Amygdala (tissue), 56 donors: ENCODE measurements around the gene PAIP2.

Experiments used
- DNase-seq, 56 donors: peaks; one replicate each; lab custom pipeline; 2025; lab: John Stamatoyannopoulos, UW

Gene PAIP2

DNA sequence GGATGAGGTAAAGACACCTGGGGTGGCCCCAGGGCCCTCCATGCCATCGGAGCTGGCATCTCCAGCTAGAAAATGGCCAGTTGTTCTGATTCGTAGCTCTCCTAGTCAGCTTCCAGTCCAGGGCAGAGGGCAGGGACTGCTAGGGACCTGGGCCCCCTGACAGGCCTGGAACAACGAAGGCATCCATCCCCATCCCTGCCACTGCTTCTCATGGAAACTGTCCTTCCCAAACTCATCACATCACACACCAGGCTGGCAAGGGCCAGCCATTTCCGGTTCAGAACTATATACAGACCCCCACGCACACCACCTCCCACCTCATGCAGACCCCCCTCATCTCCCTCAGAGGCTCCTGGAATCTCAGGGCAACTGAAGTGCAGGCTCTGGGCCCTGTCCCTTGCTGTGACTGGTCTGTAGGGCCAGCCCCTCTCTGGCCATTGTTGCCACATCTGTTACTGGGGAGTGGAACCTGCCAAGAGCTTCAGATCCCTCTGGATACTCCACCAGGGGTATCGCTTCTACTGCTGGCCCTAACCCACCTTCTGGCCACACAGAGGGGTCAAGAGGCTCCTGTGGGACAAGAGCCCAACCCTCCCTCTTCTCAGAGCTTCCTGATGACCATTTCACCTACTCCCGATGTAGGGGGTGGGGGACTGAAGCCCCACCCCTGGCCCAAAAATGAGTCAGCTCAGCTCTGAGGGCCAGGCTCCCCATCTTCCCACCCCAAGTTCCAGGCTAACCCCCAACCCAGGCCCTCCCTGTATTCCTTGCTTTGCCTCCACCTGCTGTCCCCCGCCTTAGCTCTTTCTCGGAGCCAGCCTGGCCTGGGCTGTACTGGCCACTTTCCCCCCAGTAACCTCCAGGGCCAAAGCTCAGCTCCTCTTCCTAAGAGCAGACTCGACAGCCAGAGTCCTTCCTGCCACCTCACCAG, 49.2 kb downstream of the PAIP2 start:
- no peak for DNase-seq

DNA sequence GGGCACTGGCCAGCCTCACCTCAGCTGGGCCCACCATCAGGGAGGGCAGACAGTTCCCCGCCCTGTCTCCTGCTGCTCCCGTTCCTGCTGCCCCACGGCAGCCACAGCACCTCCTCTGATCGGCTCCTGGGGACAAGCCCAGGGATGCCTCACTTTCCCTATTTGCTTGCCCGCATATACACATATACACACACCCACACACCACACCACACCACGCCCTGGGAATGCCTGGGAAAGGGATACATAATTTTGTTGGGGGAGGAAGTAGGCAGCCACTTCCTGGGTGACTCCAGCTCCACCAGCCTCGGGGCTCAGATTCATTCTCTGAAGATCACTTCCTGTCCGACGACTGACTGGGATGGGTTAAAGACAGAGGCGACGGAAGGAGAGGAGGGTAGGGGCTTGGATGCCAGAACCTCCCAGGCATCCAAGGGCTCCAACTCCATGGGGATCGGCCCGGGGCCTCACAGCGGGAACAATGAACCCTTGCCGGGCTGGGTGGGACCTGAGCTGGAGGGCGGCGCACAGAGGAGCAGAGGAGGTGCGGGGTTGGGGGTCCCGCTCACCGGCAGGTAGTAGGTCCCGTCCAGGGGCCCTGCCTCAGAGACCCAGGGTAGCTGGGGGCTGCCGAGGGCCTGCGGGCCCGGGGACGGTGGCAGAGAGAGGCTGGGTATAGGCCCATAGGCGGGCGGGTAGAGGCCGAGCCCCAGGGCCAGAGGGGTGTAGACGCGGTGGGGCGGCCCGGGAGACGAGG, 50.1 kb downstream of the PAIP2 start:
- DNase-seq, result no peak

DNA sequence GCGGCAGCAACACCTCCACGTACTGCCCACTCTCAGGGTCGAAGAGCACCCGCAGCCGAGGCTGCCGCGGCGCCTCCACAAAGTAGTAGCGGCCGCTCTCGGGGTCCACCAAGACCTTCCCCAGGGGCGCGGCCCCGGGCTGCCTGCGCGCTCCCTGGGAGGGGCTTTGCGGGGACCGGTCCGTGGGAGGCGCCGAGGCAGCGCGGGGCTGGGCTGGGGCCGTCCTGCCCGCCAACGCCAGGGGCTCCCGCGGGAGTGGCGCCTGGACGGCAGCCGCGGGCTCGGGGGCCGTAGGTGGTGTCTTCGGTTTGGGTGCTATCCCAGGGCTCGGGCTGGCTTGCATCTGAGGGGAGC, 50.6 kb downstream of the PAIP2 start:
- DNase-seq, result no peak

- DNase-seq, result peak in 2 of 56 donors; percentile 14 to 17
These were observed 51.2 kb downstream of the PAIP2 start for GRCh38 chr5:139392678-139393496.

- DNase-seq, result no peak
These were observed 52.0 kb downstream of the PAIP2 start for GRCh38 chr5:139393497-139394122.

- DNase-seq, result peak in 8 of 56 donors; percentile 12 to 47 (median 25)
These were observed 52.5 kb downstream of the PAIP2 start for GRCh38 chr5:139394123-139394653.

GRCh38 chr5:139394654-139395566, 53.3 kb downstream of the PAIP2 start, which contains the start of gene PROB1:
TSS of gene PROB1 (minus strand) at chr5:139395104. CDS start at chr5:139395081, 23 bp downstream.
- DNase-seq, result peak in 2 of 56 donors; percentile 15 to 35

GRCh38 chr5:139395844-139396640, 54.4 kb downstream of the PAIP2 start:
- no peak for DNase-seq

DNA sequence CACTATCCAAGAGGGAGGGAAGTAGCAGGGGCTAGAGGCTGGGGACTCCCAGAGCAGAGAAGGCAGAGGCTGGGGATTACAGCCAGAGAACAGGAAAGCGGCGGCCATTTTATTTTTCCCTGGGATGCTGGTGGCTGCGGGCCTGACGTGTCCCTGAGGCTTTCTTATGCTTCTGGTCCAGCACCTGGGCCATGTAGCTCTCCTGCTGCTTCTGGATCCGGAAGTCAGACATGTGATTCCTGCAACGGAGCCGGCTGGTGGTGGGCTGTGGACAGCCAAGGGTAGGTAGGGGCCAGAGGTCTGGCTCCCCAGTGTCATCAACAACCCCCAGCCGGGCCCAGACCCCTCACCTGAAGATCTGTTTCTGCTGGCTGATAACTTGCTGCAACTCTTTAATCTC, 55.0 kb downstream of the PAIP2 start:
- DNase-seq, result no peak

- DNase-seq, result no peak
These were observed 56.3 kb downstream of the PAIP2 start for GRCh38 chr5:139397921-139398320.

- DNase-seq, result no peak
These were observed 58.0 kb downstream of the PAIP2 start for GRCh38 chr5:139399501-139400121.

DNA sequence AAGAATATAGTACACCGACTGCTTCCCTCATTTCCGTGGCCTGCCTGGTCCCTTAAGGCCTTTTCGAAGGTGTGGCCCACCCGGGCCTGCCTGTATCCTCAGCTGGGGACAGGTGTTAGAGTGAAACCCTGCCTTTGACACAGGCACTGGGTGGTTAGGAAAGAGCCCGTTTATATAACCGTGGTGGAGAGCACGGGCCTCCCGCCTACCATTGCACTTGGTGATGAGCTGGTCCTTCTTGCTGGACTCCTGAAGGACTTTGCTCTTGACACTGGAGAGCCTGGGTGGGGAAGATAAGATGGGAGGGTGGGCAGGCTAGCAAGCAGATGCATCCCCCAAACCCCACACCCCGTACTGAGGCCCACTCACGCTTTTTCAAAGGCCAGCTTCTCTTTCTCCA, 59.9 kb downstream of the PAIP2 start:
- no peak for DNase-seq

- DNase-seq, result no peak
These were observed 61.0 kb downstream of the PAIP2 start for GRCh38 chr5:139402561-139403158.

DNA sequence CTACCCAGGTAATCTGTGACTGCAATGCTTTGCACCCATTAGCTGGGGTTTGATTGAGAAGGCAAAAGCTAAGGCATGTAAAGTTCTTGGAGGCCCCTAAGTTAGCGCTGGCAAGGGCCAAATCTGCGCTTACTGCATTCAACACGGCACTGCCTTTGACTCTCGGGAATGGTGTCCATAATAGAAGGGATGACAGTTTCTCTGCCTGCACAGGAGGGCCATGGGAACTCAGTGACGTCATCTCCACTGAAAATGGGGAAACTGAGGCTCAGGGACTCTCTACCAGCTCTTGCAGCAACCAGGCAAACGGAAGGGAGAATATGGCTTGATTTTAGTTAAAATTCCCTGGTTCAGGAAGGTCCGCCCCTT, 61.7 kb downstream of the PAIP2 start:
- no peak for DNase-seq

DNA sequence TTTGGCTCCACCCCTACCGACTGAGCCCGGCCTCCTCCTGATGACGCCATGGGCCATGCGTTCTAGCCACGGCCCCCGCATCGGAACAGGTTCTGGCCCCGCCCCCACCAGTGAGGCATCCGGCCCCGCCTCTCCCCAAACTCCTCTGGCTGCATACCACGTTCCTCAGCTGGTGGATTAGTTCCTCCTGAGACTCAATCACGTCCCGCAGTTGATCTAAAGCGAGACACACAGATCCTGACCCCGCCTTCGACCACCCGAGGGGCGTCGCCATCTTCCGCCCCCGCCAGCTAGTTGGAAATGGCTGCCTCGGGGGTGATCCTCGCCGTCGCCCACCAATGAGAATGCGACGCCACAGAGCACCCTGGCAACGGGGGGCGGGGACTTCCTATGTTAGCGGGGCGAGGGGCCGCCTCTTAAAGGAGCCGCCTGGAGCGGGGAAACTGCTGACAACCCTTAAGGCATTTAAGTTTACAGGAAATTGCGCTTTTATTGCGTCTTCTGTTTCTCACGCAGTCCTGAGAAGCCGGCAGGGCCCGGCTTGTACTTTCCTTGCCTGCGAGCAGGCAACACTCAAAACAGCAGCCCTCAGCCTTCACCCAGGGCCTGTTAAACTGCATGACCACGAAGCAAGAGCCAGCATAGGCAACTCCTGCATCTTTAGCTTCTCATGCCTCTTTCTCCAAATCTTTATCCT, 62.3 kb downstream of the PAIP2 start, which contains the start of gene SPATA24:
SPATA24 (minus strand) TSS at position 303 of the 697 bp plus-strand sequence; CDS start at position 274, 29 bp downstream.
- DNase-seq, result peak; percentile 77 to 99 (median 96)

DNA sequence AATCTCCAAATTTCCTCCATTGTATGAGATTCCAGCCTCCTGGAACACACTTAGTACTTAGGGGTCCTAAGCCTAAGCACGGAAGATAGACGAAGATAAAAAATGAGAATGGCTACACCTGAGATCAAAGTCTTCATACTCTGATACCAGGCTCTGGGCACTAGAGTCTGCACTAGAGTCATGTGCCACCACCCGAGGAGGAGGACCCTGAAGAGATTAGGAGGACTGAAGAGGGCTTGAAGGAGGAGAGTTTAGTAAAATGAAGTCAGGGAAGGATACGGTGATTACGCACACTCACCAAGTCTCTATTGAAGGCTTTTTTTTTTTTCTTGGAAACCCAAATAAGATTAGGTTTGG, 62.8 kb downstream of the PAIP2 start:
- DNase-seq, result no peak

GRCh38 chr5:139406963-139407362, 65.3 kb downstream of the PAIP2 start:
- DNase-seq, result no peak
